Keratinocyte (primary cell): ENCODE data around the gene KCNH8. TPM values are rescaled to one million over a fixed set of nuclear protein-coding genes. Genes with fewer than 3 reads are reported as not detected.

Experiments used
- DNase-seq: peaks from one replicate; pipeline ENCODE4 v3.0.0-alpha.2; 2011; ENCODE audit warnings: low read depth, missing footprints, low spot score
- FAIRE-seq: peaks from 2 replicates; lab custom pipeline; 2011; peaks lifted over from hg19 to GRCh38; lab: Jason Lieb, UNC
- H2AFZ ChIP-seq: 2 replicates; pipeline ENCODE4 v1.6.0; 2012; ENCODE audit warnings: low read length, control low read depth, inconsistent platforms; ENCODE audit not compliant: control insufficient read depth
- H3K27ac ChIP-seq: 2 replicates; pipeline ENCODE4 v1.5.1; 2011; ENCODE audit warnings: low read length; ENCODE audit not compliant: control insufficient read depth, insufficient read depth
- H3K27me3 ChIP-seq: 3 replicates; pipeline ENCODE4 v1.6.0; 2011; ENCODE audit warnings: low read length; ENCODE audit not compliant: control insufficient read depth, insufficient read depth; ENCODE audit errors: extremely low read depth
- H3K36me3 ChIP-seq, 2 experiments: 2 replicates in 1 of 2; 3 replicates in 1 of 2; pipeline ENCODE4 v1.5.1; 2011; ENCODE audit warnings: low read length in 2 of 2, mild to moderate bottlenecking in 1 of 2; ENCODE audit not compliant: control insufficient read depth in 2 of 2, insufficient read depth in 2 of 2; ENCODE audit errors: extremely low read depth in 1 of 2
- H3K4me1 ChIP-seq: 3 replicates; pipeline ENCODE4 v1.5.1; 2011; ENCODE audit warnings: low read length; ENCODE audit not compliant: control insufficient read depth, insufficient read depth; ENCODE audit errors: extremely low read depth
- H3K4me2 ChIP-seq: 3 replicates; pipeline ENCODE4 v1.6.0; 2011; ENCODE audit warnings: low read depth, low read length; ENCODE audit not compliant: control insufficient read depth, insufficient read depth; ENCODE audit errors: extremely low read depth
- H3K4me3 ChIP-seq, 3 experiments: fragments of 200-600 bp in 1 of 3; sonication (generic) in 1 of 3; 2 replicates in 2 of 3; 3 replicates in 1 of 3; pipeline ENCODE4 v1.5.1; 2011 to 2016; ENCODE audit warnings: low read length in 3 of 3, mild to moderate bottlenecking in 3 of 3, control low read depth in 2 of 3, inconsistent platforms in 1 of 3, low read depth in 1 of 3, mixed read lengths in 1 of 3, mixed run types in 1 of 3, moderate library complexity in 1 of 3; ENCODE audit not compliant: control insufficient read depth in 2 of 3, insufficient read depth in 2 of 3; ENCODE audit errors: extremely low read depth in 1 of 3
- H3K79me2 ChIP-seq: 2 replicates; pipeline ENCODE4 v1.6.0; 2012; ENCODE audit warnings: low read length; ENCODE audit not compliant: control insufficient read depth, insufficient read depth
- H3K9ac ChIP-seq: 3 replicates; pipeline ENCODE4 v1.6.0; 2011; ENCODE audit warnings: low read length; ENCODE audit not compliant: control insufficient read depth, insufficient read depth; ENCODE audit errors: extremely low read depth
- H3K9me1 ChIP-seq: 3 replicates; pipeline ENCODE4 v1.6.0; 2011; ENCODE audit warnings: low read length; ENCODE audit not compliant: control insufficient read depth, insufficient read depth; ENCODE audit errors: extremely low read depth
- H3K9me3 ChIP-seq: 2 replicates; pipeline ENCODE4 v1.5.1; 2012; ENCODE audit warnings: low read depth, low read length; ENCODE audit not compliant: control insufficient read depth
- H4K20me1 ChIP-seq: 3 replicates; pipeline ENCODE4 v1.6.0; 2011; ENCODE audit warnings: low read length; ENCODE audit not compliant: control insufficient read depth, insufficient read depth; ENCODE audit errors: extremely low read depth
- CTCF ChIP-seq, 3 experiments: IDR thresholded peaks in 1 of 3; conservative IDR thresholded peaks in 1 of 3; optimal IDR thresholded peaks in 1 of 3; 2 replicates in 2 of 3; 3 replicates in 1 of 3; pipeline versions ENCODE3 to v1.5.1; 2011; ENCODE audit warnings: low read length in 3 of 3, mild to moderate bottlenecking in 3 of 3, moderate library complexity in 2 of 3, control low read depth in 1 of 3, inconsistent platforms in 1 of 3; ENCODE audit not compliant: insufficient read depth in 2 of 3; ENCODE audit errors: extremely low read depth in 1 of 3
- EZH2 ChIP-seq: IDR thresholded peaks from one replicate; pipeline ENCODE4 v1.6.1; 2012; ENCODE audit warnings: inconsistent platforms, mild to moderate bottlenecking, low read length, moderate library complexity
- dilution Hi-C: fragments of 300-500 bp; cut with MboI; formaldehyde crosslinking; loops from one replicate; pipeline ENCODE4 v1.7.0; 2020; ENCODE audit warnings: low sequenced_read_pairs; ENCODE audit not compliant: extremely low pct_ligation_motif_present
- polyA plus RNA-seq, 5 experiments: library from polyadenylated mRNA; depleted of rRNA in 3 of 5; stranded (reverse) in 3 of 5; stranded (forward) in 1 of 5; unstranded in 1 of 5; fragments of >200 nt; gene quantifications; 1 replicate in 1 of 5; 2 replicates in 3 of 5; 3 replicates in 1 of 5; pipeline versions ENCODE4 v1.2.1 to v1.2.3, GENCODE V29; 2011 to 2012; ENCODE audit warnings: missing spikeins in 2 of 5, low read depth in 1 of 5, low replicate concordance in 1 of 5

KCNH8 gene
- polyA plus RNA-seq, 1 donor (not counting 4 experiments of a cell fraction or from before 2014, with no cell fraction given) = not detected

GRCh38 chr3:19476281-19476680 is 328.0 kb downstream of the KCNH8 start:
- Histone ChIP-seq H3K27ac (no peak overlapping the region), H3K4me1 (no peaks in the 10 kb centered on the region), H3K4me2 (no peak overlapping the region), H3K9ac (no peak overlapping the region), H3K9me3 (no peaks in the 10 kb centered on the region), H3K9me1 (no peaks in the 10 kb centered on the region), H3K36me3 (no peaks in the 10 kb centered on the region), H3K4me3 (no peak overlapping the region), H3K27me3 (no peaks in the 10 kb centered on the region), H2AFZ (no peak overlapping the region), H4K20me1 (no peaks in the 10 kb centered on the region), H3K79me2 (no peaks in the 10 kb centered on the region)
- dilution Hi-C loops = no loop called here
- TF ChIP-seq EZH2 = no peak
- TF ChIP-seq CTCF (optimal IDR thresholded peaks at IDR 0.05 in 1 of 3, IDR thresholded peaks at IDR 0.05 in 1 of 3, conservative IDR thresholded peaks at IDR 0.05 in 1 of 3; ENCODE audit: extremely low read depth in 1 of 3, insufficient read depth in 2 of 3, low read length in 3 of 3) = no peak
- DNase-seq (no peak), FAIRE-seq (no peak)

- Histone ChIP-seq H3K4me2 (no peak overlapping the region), H3K9me3 (no peaks in the 10 kb centered on the region), H2AFZ (no peak overlapping the region), H3K4me3 (no peak overlapping the region), H3K36me3 (no peaks in the 10 kb centered on the region), H3K4me1 (no peaks in the 10 kb centered on the region), H4K20me1 (no peaks in the 10 kb centered on the region), H3K9ac (no peak overlapping the region), H3K27ac (no peak overlapping the region), H3K9me1 (no peaks in the 10 kb centered on the region), H3K27me3 (no peaks in the 10 kb centered on the region), H3K79me2 (no peaks in the 10 kb centered on the region)
- no peak for DNase-seq
- dilution Hi-C loops = no loop called here
- FAIRE-seq = no peak
- TF ChIP-seq EZH2 (no peak), CTCF (optimal IDR thresholded peaks at IDR 0.05 in 1 of 3, IDR thresholded peaks at IDR 0.05 in 1 of 3, conservative IDR thresholded peaks at IDR 0.05 in 1 of 3; ENCODE audit: extremely low read depth in 1 of 3, insufficient read depth in 2 of 3, low read length in 3 of 3) (no peak)
Observed at GRCh38 chr3:19485267-19485666, 337.0 kb downstream of the KCNH8 start.
